Osteocyte (in vitro differentiated cells): ENCODE measurements around the gene OR6S1. TPM values are rescaled to one million over a fixed set of nuclear protein-coding genes. Genes with fewer than 3 reads are reported as not detected.

Experiments used
- DNase-seq: peaks from one replicate; pipeline ENCODE4 v3.0.0; 2021; ENCODE audit warnings: mixed read lengths; ENCODE audit not compliant: unreplicated experiment; ENCODE audit errors: extremely low spot score
- H3K27ac Mint-ChIP-seq: one replicate; pipeline ENCODE4 v1.8.0; 2021; ENCODE audit warnings: mild to moderate bottlenecking, mixed read lengths; ENCODE audit not compliant: unreplicated experiment
- H3K27me3 Mint-ChIP-seq: one replicate; pipeline ENCODE4 v1.8.0; 2021; ENCODE audit warnings: mixed read lengths; ENCODE audit not compliant: unreplicated experiment
- H3K36me3 Mint-ChIP-seq: one replicate; pipeline ENCODE4 v1.8.0; 2021; ENCODE audit warnings: mixed read lengths; ENCODE audit not compliant: unreplicated experiment
- H3K4me1 Mint-ChIP-seq: one replicate; pipeline ENCODE4 v1.8.0; 2021; ENCODE audit warnings: mixed read lengths; ENCODE audit not compliant: unreplicated experiment
- H3K4me3 Mint-ChIP-seq: one replicate; pipeline ENCODE4 v1.8.0; 2021; ENCODE audit warnings: mild to moderate bottlenecking, moderate library complexity, mixed read lengths; ENCODE audit not compliant: unreplicated experiment
- H3K9me3 Mint-ChIP-seq: one replicate; pipeline ENCODE4 v1.8.0; 2021; ENCODE audit warnings: mixed read lengths; ENCODE audit not compliant: unreplicated experiment
- total RNA-seq: library from RNA; stranded (reverse); gene quantifications from 2 replicates; pipeline ENCODE4 v1.2.1, GENCODE V29; 2021
- TF ChIP-seq, protein P1 (sequence below): fragments of 200-600 bp; sonication (generic); IDR thresholded peaks from 2 replicates; pipeline ENCODE4 v1.5.0; 2021; ENCODE audit warnings: antibody characterized with exemption, mild to moderate bottlenecking, moderate library complexity

Gene OR6S1
- total RNA-seq, 1 donor from 2014 or later, result not detected

DNA sequence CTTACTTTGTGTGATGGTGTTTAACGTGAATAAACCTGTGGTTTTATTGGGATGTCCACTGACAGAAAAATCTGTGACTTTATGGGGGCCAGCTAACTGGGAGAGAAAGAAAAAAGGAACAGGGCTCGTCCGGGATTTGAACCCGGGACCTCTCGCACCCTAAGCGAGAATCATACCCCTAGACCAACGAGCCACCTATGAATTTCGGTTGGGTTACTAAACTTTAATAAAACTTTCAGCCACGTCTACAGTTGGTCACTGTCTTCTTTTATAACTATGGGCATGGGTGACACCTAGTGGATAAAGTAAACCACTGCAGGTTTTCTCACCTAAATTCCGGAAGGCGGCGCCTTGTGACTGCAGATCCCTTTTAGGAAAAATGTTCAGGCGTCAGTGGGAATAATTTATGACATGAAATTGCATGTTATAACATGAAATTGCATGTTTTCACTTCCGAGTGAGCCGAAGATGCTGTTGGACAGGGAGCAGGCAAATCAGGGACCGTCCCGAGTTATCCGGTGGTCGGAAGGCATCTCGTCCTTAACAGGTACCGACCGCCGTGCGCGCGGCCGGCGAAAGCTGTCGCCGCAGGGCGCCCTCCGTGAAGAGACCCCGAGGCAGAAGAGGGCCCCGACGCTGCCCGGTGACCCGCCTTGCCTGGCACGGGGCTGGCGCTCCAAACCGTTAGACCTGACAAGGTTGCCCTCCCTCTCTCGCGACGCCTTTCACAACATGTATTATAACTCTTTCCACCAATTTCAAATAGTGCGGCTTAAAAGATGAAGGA lies 32.1 kb downstream of the OR6S1 start:
- no peak overlapping the region for H3K4me3 Mint-ChIP-seq
- H3K27me3 Mint-ChIP-seq, result no peaks in the 10 kb centered on the region
- no peak overlapping the region for H3K27ac Mint-ChIP-seq
- DNase-seq, result no peak
- TF ChIP-seq, protein P1, sequence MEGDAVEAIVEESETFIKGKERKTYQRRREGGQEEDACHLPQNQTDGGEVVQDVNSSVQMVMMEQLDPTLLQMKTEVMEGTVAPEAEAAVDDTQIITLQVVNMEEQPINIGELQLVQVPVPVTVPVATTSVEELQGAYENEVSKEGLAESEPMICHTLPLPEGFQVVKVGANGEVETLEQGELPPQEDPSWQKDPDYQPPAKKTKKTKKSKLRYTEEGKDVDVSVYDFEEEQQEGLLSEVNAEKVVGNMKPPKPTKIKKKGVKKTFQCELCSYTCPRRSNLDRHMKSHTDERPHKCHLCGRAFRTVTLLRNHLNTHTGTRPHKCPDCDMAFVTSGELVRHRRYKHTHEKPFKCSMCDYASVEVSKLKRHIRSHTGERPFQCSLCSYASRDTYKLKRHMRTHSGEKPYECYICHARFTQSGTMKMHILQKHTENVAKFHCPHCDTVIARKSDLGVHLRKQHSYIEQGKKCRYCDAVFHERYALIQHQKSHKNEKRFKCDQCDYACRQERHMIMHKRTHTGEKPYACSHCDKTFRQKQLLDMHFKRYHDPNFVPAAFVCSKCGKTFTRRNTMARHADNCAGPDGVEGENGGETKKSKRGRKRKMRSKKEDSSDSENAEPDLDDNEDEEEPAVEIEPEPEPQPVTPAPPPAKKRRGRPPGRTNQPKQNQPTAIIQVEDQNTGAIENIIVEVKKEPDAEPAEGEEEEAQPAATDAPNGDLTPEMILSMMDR, result peak; percentile 99
- no peaks in the 10 kb centered on the region for H3K36me3 Mint-ChIP-seq
- H3K4me1 Mint-ChIP-seq, result no peaks in the 10 kb centered on the region
- H3K9me3 Mint-ChIP-seq, result no peaks in the 10 kb centered on the region

DNA sequence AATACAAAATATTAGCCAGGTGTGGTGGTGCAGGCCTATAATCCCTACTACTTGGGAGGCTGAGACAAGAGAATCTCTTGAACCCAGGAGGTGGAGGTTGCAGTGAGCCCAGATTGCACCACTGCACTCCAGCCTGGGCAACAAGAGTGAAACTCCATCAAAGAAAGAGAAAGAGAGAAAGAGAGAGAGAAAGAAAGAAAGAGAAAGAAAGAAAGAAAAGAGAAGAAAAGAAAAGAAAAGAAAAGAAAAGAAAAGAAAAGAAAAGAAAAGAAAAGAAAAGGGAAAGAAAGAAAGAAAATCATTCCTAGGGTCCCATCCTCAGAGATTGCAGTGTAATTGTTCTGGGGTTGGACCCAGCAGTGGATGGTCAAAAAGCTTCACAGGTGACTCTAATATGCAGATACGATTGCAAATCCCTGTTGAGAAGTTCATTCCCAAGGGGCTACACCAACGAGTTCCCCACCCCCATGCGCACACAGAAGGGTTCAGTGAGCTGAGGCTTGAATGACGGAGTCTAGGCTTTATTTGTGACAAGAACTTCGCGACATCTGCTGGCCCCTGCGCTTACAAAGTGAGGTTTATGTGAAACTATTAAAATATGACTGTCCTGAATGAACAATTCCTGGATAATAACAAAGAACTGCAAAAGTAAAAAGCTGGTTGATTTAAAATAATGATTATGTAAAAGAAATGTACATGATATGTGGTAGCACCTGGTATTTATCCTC lies 32.9 kb downstream of the OR6S1 start:
- no peak overlapping the region for H3K27ac Mint-ChIP-seq
- no peaks in the 10 kb centered on the region for H3K36me3 Mint-ChIP-seq
- TF ChIP-seq, protein P1, result no peak
- no peaks in the 10 kb centered on the region for H3K9me3 Mint-ChIP-seq
- no peak overlapping the region for H3K4me3 Mint-ChIP-seq
- no peaks in the 10 kb centered on the region for H3K27me3 Mint-ChIP-seq
- DNase-seq, result no peak
- no peaks in the 10 kb centered on the region for H3K4me1 Mint-ChIP-seq

DNA sequence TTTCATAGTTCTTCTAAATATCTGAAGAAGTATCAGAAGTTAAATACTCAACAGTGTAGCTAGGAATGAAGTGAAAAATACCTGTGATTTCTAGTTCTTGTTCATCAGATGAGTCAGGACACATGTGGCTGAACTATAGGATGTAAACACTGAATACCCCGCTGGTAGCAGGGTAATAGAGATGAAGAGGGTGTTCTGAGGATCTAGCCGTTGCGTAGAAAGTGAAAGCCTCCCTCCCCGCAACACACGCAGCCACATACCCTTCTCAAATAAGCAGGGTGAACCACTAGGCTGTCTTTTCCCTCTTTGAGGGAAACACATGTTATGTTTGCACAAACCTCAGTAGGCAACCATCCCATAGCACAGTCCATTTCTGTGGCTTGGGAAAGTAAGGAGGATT lies 33.9 kb downstream of the OR6S1 start:
- no peak overlapping the region for H3K4me3 Mint-ChIP-seq

DNA sequence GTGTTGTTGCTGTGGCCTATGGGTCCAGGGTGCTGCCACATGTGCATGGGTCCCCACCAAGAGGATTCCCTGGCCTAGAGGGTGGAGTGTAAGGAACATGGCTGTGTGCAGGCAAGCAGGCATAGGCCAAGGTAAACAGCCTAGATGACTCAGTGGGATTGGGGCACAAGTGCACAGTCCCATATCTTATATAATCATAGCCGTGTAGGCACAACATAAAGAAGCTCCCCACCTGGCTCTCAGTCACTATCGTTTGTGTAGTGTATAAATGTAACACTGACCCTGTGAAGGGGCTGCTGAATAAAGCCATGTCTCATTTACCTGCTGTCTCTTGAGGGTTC lies 34.6 kb downstream of the OR6S1 start:
- Mint-ChIP-seq H3K4me3 (no peak overlapping the region), H3K27me3 (no peaks in the 10 kb centered on the region), H3K9me3 (no peaks in the 10 kb centered on the region), H3K36me3 (no peaks in the 10 kb centered on the region), H3K4me1 (no peaks in the 10 kb centered on the region), H3K27ac (no peak overlapping the region)
- TF ChIP-seq, protein P1, result no peak
- no peak for DNase-seq

More for the DNA sequence above, 33.9 kb downstream of the OR6S1 start:
- Mint-ChIP-seq H3K27ac (no peak overlapping the region), H3K27me3 (no peaks in the 10 kb centered on the region), H3K9me3 (no peaks in the 10 kb centered on the region), H3K4me1 (no peaks in the 10 kb centered on the region), H3K36me3 (no peaks in the 10 kb centered on the region)
- TF ChIP-seq, protein P1, result no peak
- DNase-seq, result no peak

DNA sequence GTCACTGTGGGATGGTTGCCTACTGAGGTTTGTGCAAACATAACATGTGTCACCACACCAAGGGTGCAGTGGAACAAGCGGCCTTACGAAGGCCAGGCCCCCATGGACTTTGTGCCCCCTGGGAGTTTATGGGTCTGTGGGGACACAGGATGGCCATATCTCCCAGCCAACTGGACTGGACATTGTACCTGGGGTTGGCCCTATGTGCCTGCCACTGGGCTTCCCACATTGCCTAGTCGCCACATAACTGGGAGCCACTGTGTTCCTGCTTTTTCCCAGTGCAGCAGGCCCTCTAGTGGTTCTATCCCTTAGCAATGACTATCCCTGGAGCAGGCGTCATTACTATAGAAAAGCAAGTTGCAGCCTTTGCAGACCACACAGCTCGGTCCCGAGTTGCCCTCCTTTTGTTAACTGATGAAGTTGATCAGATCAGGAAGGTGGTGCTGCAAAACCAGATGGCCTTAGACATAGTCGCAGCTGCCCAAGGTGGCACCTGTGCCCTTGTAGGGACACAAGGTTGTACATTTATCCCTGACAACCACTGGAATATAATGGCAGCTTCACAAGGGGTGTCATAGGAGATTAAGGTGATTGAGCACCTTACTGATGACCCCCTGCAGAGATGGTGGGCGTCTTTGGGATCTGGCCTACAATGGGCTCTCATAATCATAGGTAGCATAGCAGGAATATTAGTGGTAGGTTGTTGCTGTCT lies 35.1 kb downstream of the OR6S1 start:
- Mint-ChIP-seq H3K36me3 (no peaks in the 10 kb centered on the region), H3K27ac (no peak overlapping the region), H3K27me3 (no peaks in the 10 kb centered on the region), H3K4me3 (no peak overlapping the region), H3K9me3 (no peaks in the 10 kb centered on the region), H3K4me1 (no peaks in the 10 kb centered on the region)
- TF ChIP-seq, protein P1, result peak; percentile 32
- DNase-seq, result no peak
